HepG2 (cell line): ENCODE measurements around the gene MZT2A. TPM values are rescaled to one million over a fixed set of nuclear protein-coding genes. Genes with fewer than 3 reads are reported as not detected.
"Not testable (repeated sequence)": the region's sequence is repeated elsewhere in the genome, so short reads cannot be mapped to it uniquely, and the experiment has no call there.

Experiments used
- ATAC-seq: fragments of 200-7000 bp; cut with Tn5 transposase; 3 replicates; pipeline ENCODE4 v1.9.1; 2020; ENCODE audit warnings: mild to moderate bottlenecking, moderate library complexity
- BruUV-seq: library from RNA; stranded (reverse); fragments of 400-500 nt; replicated peaks from 2 replicates; lab custom pipeline; 2021; lab: Mats Ljungman, UMichigan
- CTCF ChIA-PET: fragments of 300-600 bp; formaldehyde crosslinking; extraction: SDS; loops from one replicate; lab custom pipeline; 2021; ENCODE audit warnings: low total read pairs, inconsistent platforms, low intra/inter-chr PET ratio; lab: Yijun Ruan, JAX
- POLR2A ChIA-PET: fragments of 350-600 bp; sonication (Branson Sonifier 250); formaldehyde crosslinking; loops from one replicate; lab custom pipeline; 2020; ENCODE audit warnings: antibody characterized with exemption, inconsistent platforms; lab: Yijun Ruan, JAX
- DNase-seq: peaks from one replicate; pipeline ENCODE4 v3.0.0-alpha.2; 2015; ENCODE audit warnings: low spot score
- FAIRE-seq: peaks from 3 replicates; lab custom pipeline; 2011; peaks lifted over from hg19 to GRCh38; lab: Jason Lieb, UNC
- H2AFZ ChIP-seq: one replicate; pipeline ENCODE4 v1.6.1; 2011; ENCODE audit warnings: low read length, inconsistent platforms
- H3K27ac ChIP-seq: fragments of 300-600 bp; 3 replicates; pipeline ENCODE4 v1.8.0; 2011; ENCODE audit warnings: mixed run types, mild to moderate bottlenecking, mixed read lengths, low read length, inconsistent platforms; ENCODE audit not compliant: insufficient read depth; ENCODE audit errors: extremely low read length
- H3K27me3 ChIP-seq, 2 experiments: fragments of 200-600 bp in 1 of 2; 2 replicates in 1 of 2; 3 replicates in 1 of 2; pipeline versions ENCODE4 v1.6.0 to v1.8.0; 2011; ENCODE audit warnings: low read length in 2 of 2, mild to moderate bottlenecking in 2 of 2, moderate library complexity in 2 of 2, inconsistent platforms in 1 of 2; ENCODE audit not compliant: insufficient read depth in 2 of 2, control insufficient read depth in 1 of 2
- H3K36me3 ChIP-seq, 2 experiments: fragments of 200-600 bp in 1 of 2; replicated peaks in 1 of 2; 2 replicates in 1 of 2; 3 replicates in 1 of 2; pipeline versions ENCODE4 v1.5.1 to v1.8.0; 2011; ENCODE audit warnings: low read length in 2 of 2, inconsistent platforms in 1 of 2; ENCODE audit not compliant: insufficient read depth in 2 of 2, control insufficient read depth in 1 of 2
- H3K4me1 ChIP-seq: 2 replicates; pipeline ENCODE4 v1.5.1; 2012; ENCODE audit warnings: low read length, inconsistent platforms; ENCODE audit not compliant: insufficient read depth
- H3K4me2 ChIP-seq: 2 replicates; pipeline ENCODE4 v1.6.0; 2011; ENCODE audit warnings: low read depth, low read length, inconsistent platforms
- H3K4me3 ChIP-seq, 3 experiments: fragments of 200-600 bp in 1 of 3; sonication (generic), shearing (Covaris generic) in 1 of 3; replicated peaks in 1 of 3; 2 replicates each; pipeline ENCODE4 v1.5.1; 2011 to 2016; ENCODE audit warnings: low read length in 3 of 3, inconsistent platforms in 2 of 3, low read depth in 2 of 3, mild to moderate bottlenecking in 2 of 3, control low read depth in 1 of 3, mixed read lengths in 1 of 3; ENCODE audit not compliant: insufficient read depth in 1 of 3
- H3K79me2 ChIP-seq: one replicate; pipeline ENCODE4 v1.6.1; 2011; ENCODE audit warnings: low read length, inconsistent platforms; ENCODE audit not compliant: insufficient read depth
- H3K9ac ChIP-seq: 2 replicates; pipeline ENCODE4 v1.6.0; 2011; ENCODE audit warnings: mild to moderate bottlenecking, low read depth, low read length, inconsistent platforms; ENCODE audit not compliant: insufficient read depth
- H3K9me3 ChIP-seq: 2 replicates; pipeline ENCODE4 v1.5.1; 2012; ENCODE audit warnings: mild to moderate bottlenecking, low read length
- H4K20me1 ChIP-seq: 2 replicates; pipeline ENCODE4 v1.6.0; 2011; ENCODE audit warnings: inconsistent platforms, mild to moderate bottlenecking, low read length, moderate library complexity; ENCODE audit not compliant: insufficient read depth
- RNF2 ChIP-seq: fragments of 450-650 bp; conservative IDR thresholded peaks from 2 replicates; pipeline ENCODE4 v1.6.1; 2016; ENCODE audit warnings: low read depth
- RORA ChIP-seq: sonication (generic); formaldehyde crosslinking; IDR thresholded peaks from 2 replicates; pipeline ENCODE4 v1.5.0; 2020; ENCODE audit warnings: mild to moderate bottlenecking, missing genetic modification reagents, moderate library complexity
- ZNF280D ChIP-seq: sonication (generic); formaldehyde crosslinking; IDR thresholded peaks from 2 replicates; pipeline ENCODE4 v1.5.1; 2020; ENCODE audit warnings: mild to moderate bottlenecking, missing genetic modification reagents
- WGBS: methylation state at CpG from one replicate; pipeline ENCODE4 v1.1.6; 2017; ENCODE audit warnings: low lambda C conversion rate; 5-methylcytosine and 5-hydroxymethylcytosine counted together
- in situ Hi-C: cut with HindIII; loops from 2 replicates; pipeline ENCODE4 v1.10.0; 2017; ENCODE audit warnings: low pct_unique_long_range_greater_than_20kb; ENCODE audit not compliant: extremely low pct_ligation_motif_present
- intact Hi-C: fragments of 100-400 bp; cut with micrococcal nuclease; formaldehyde crosslinking; loops from one replicate; pipeline ENCODE4 v1.10.0; 2022; ENCODE audit not compliant: unreplicated experiment
- polyA plus RNA-seq, 8 experiments: library from polyadenylated mRNA; depleted of rRNA in 3 of 8; stranded (reverse) in 7 of 8; unstranded in 1 of 8; fragments of >200 nt; fragmentation: Illumina TruSeq in 4 of 8; extraction: Trizol in 4 of 8; gene quantifications; 2 replicates each; pipeline versions ENCODE4 v1.2.1 to v1.2.3, GENCODE V29; 2011 to 2016; ENCODE audit warnings: low read depth in 4 of 8, missing spikeins in 1 of 8, mixed read lengths in 1 of 8; ENCODE audit not compliant: insufficient read depth in 1 of 8
- total RNA-seq, 5 experiments: library from RNA; depleted of rRNA; stranded (reverse); fragments of >200 nt; fragmentation: Illumina TruSeq; extraction: Trizol; gene quantifications; 2 replicates each; pipeline ENCODE4 v1.2.3, GENCODE V29; 2016; ENCODE audit warnings: low read depth in 1 of 5

The MZT2A gene
- total and polyA plus RNA-seq, 2 of the 13 experiments (the other 11 are each of a cell fraction or from before 2014, with no cell fraction given) = 221 to 349 TPM

GRCh38 chr2:131517856-131518255 is 25.7 kb upstream of the MZT2A start:
- DNase-seq, H3K4me3 ChIP-seq, H3K27me3 ChIP-seq, ATAC-seq, CTCF ChIA-PET, BruUV-seq, FAIRE-seq, POLR2A ChIA-PET, intact Hi-C loops, H3K9ac ChIP-seq, H3K9me3 ChIP-seq, H3K4me2 ChIP-seq, H3K27ac ChIP-seq, H4K20me1 ChIP-seq, H3K79me2 ChIP-seq, H2AFZ ChIP-seq, in situ Hi-C loops: not testable (repeated sequence)
- H3K36me3 ChIP-seq = peaks cover 22 to 24% of the 10 kb centered on the region in 2 experiments; a peak in 4 of 5 replicates
- 60% methylated on average over 2 of the region's 16 CpGs for WGBS
- H3K4me1 ChIP-seq = peaks cover 11% of the 10 kb centered on the region

- Histone ChIP-seq H3K27me3 (no peaks in the 10 kb centered on the region), H2AFZ (no peak overlapping the region), H3K9ac (no peak overlapping the region), H3K36me3 (peaks cover 22 to 27% of the 10 kb centered on the region in 2 experiments; a peak in 4 of 5 replicates), H4K20me1 (no peaks in the 10 kb centered on the region), H3K27ac (no peak overlapping the region), H3K4me1 (peaks cover 11% of the 10 kb centered on the region), H3K79me2 (no peaks in the 10 kb centered on the region), H3K9me3 (no peaks in the 10 kb centered on the region), H3K4me3 (no peak overlapping the region), H3K4me2 (no peak overlapping the region)
- POLR2A ChIA-PET = no interaction called here
- FAIRE-seq (no peak), ATAC-seq (no peak), DNase-seq (no peak)
- BruUV-seq = no TSS peak
- CTCF ChIA-PET = no interaction called here
- 98% methylated on average over 12 of the region's 17 CpGs for WGBS
- intact Hi-C loops (no loop called here), in situ Hi-C loops (no loop called here)
- no peak for TF ChIP-seq RORA (CRISPR knock-in tag)
- TF ChIP-seq ZNF280D = no peak
- no peak for TF ChIP-seq RNF2
Measured at GRCh38 chr2:131517106-131517831, 25.1 kb upstream of the MZT2A start.
